SK-N-SH treated with all-trans-retinoic acid at 6 μM for 48 hours (cell line): ENCODE measurements around the gene LDLRAP1.

ENCODE experiments used
- ARNTL ChIP-seq: fragments of 450-650 bp; formaldehyde crosslinking; IDR thresholded peaks from 2 replicates; pipeline ENCODE4 v1.5.0; 2020; ENCODE audit warnings: low read depth, mild to moderate bottlenecking, moderate library complexity, borderline replicate concordance
- CREB5 ChIP-seq: fragments of 250-450 bp; sonication (Bioruptor Pico); IDR thresholded peaks from 2 replicates; pipeline ENCODE4 v1.5.1; 2020; ENCODE audit warnings: low read depth, mild to moderate bottlenecking, moderate library complexity
- GLIS3 ChIP-seq: fragments of 250-450 bp; sonication (Bioruptor Pico); IDR thresholded peaks from 2 replicates; pipeline ENCODE4 v1.5.0; 2020; ENCODE audit warnings: mild to moderate bottlenecking, moderate library complexity
- OSR1 ChIP-seq: fragments of 250-450 bp; sonication (Bioruptor Pico); IDR thresholded peaks from 2 replicates; pipeline ENCODE4 v1.8.0; 2022; ENCODE audit warnings: moderate library complexity, mild to moderate bottlenecking, inconsistent platforms
- RARB ChIP-seq: fragments of 250-450 bp; sonication (Bioruptor Pico); IDR thresholded peaks from 2 replicates; pipeline ENCODE4 v1.8.0; 2021; ENCODE audit warnings: mild to moderate bottlenecking, moderate library complexity
- ZFP3 ChIP-seq: fragments of 250-450 bp; sonication (Bioruptor Pico); IDR thresholded peaks from 2 replicates; pipeline ENCODE4 v1.5.0; 2020; ENCODE audit warnings: mild to moderate bottlenecking, moderate library complexity
- ZNF565 ChIP-seq: fragments of 450-650 bp; formaldehyde crosslinking; conservative IDR thresholded peaks from 2 replicates; pipeline ENCODE4 v1.5.0; 2020; ENCODE audit warnings: low read depth, mild to moderate bottlenecking, moderate library complexity
- ZNF8 ChIP-seq: fragments of 450-650 bp; formaldehyde crosslinking; IDR thresholded peaks from 2 replicates; pipeline ENCODE4 v1.5.0; 2020; ENCODE audit warnings: mild to moderate bottlenecking, moderate library complexity
- TF ChIP-seq, protein P1 (sequence below): fragments of 250-450 bp; sonication (Bioruptor Pico); IDR thresholded peaks from 2 replicates; pipeline ENCODE4 v1.5.1; 2021; ENCODE audit warnings: mild to moderate bottlenecking, moderate library complexity
- TF ChIP-seq, protein P2 (sequence below): fragments of 250-450 bp; sonication (Bioruptor Pico); IDR thresholded peaks from 2 replicates; pipeline ENCODE4 v1.8.0; 2021; ENCODE audit warnings: low read depth, mild to moderate bottlenecking, moderate library complexity, borderline replicate concordance
- TF ChIP-seq, protein P3 (sequence below): fragments of 250-450 bp; sonication (Bioruptor Pico); IDR thresholded peaks from 2 replicates; pipeline ENCODE4 v1.8.0; 2020; ENCODE audit warnings: mild to moderate bottlenecking, moderate library complexity, borderline replicate concordance
- TF ChIP-seq, protein P4 (sequence below): fragments of 250-450 bp; sonication (Bioruptor Pico); IDR thresholded peaks from 2 replicates; pipeline ENCODE4 v1.5.0; 2020; ENCODE audit warnings: mild to moderate bottlenecking, moderate library complexity

GRCh38 chr1:25501235-25502058, 42.0 kb upstream of the LDLRAP1 start:
- TF ChIP-seq ZFP3 (no peak), ZNF565 (CRISPR knock-in tag) (no peak), CREB5 (CRISPR knock-in tag) (no peak), GLIS3 (no peak), ZNF8 (CRISPR knock-in tag) (no peak), OSR1 (no peak), RARB (CRISPR knock-in tag) (no peak), ARNTL (CRISPR knock-in tag) (no peak)
- TF ChIP-seq, protein P1, sequence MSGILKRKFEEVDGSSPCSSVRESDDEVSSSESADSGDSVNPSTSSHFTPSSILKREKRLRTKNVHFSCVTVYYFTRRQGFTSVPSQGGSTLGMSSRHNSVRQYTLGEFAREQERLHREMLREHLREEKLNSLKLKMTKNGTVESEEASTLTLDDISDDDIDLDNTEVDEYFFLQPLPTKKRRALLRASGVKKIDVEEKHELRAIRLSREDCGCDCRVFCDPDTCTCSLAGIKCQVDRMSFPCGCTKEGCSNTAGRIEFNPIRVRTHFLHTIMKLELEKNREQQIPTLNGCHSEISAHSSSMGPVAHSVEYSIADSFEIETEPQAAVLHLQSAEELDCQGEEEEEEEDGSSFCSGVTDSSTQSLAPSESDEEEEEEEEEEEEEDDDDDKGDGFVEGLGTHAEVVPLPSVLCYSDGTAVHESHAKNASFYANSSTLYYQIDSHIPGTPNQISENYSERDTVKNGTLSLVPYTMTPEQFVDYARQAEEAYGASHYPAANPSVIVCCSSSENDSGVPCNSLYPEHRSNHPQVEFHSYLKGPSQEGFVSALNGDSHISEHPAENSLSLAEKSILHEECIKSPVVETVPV, result no peak
- TF ChIP-seq, protein P2, sequence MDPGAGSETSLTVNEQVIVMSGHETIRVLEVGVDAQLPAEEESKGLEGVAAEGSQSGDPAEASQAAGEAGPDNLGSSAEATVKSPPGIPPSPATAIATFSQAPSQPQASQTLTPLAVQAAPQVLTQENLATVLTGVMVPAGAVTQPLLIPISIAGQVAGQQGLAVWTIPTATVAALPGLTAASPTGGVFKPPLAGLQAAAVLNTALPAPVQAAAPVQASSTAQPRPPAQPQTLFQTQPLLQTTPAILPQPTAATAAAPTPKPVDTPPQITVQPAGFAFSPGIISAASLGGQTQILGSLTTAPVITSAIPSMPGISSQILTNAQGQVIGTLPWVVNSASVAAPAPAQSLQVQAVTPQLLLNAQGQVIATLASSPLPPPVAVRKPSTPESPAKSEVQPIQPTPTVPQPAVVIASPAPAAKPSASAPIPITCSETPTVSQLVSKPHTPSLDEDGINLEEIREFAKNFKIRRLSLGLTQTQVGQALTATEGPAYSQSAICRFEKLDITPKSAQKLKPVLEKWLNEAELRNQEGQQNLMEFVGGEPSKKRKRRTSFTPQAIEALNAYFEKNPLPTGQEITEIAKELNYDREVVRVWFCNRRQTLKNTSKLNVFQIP (CRISPR knock-in tag), result no peak
- TF ChIP-seq, protein P3, sequence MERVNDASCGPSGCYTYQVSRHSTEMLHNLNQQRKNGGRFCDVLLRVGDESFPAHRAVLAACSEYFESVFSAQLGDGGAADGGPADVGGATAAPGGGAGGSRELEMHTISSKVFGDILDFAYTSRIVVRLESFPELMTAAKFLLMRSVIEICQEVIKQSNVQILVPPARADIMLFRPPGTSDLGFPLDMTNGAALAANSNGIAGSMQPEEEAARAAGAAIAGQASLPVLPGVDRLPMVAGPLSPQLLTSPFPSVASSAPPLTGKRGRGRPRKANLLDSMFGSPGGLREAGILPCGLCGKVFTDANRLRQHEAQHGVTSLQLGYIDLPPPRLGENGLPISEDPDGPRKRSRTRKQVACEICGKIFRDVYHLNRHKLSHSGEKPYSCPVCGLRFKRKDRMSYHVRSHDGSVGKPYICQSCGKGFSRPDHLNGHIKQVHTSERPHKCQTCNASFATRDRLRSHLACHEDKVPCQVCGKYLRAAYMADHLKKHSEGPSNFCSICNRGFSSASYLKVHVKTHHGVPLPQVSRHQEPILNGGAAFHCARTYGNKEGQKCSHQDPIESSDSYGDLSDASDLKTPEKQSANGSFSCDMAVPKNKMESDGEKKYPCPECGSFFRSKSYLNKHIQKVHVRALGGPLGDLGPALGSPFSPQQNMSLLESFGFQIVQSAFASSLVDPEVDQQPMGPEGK (CRISPR knock-in tag), result no peak
- TF ChIP-seq, protein P4, sequence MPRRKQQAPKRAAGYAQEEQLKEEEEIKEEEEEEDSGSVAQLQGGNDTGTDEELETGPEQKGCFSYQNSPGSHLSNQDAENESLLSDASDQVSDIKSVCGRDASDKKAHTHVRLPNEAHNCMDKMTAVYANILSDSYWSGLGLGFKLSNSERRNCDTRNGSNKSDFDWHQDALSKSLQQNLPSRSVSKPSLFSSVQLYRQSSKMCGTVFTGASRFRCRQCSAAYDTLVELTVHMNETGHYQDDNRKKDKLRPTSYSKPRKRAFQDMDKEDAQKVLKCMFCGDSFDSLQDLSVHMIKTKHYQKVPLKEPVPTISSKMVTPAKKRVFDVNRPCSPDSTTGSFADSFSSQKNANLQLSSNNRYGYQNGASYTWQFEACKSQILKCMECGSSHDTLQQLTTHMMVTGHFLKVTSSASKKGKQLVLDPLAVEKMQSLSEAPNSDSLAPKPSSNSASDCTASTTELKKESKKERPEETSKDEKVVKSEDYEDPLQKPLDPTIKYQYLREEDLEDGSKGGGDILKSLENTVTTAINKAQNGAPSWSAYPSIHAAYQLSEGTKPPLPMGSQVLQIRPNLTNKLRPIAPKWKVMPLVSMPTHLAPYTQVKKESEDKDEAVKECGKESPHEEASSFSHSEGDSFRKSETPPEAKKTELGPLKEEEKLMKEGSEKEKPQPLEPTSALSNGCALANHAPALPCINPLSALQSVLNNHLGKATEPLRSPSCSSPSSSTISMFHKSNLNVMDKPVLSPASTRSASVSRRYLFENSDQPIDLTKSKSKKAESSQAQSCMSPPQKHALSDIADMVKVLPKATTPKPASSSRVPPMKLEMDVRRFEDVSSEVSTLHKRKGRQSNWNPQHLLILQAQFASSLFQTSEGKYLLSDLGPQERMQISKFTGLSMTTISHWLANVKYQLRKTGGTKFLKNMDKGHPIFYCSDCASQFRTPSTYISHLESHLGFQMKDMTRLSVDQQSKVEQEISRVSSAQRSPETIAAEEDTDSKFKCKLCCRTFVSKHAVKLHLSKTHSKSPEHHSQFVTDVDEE (CRISPR knock-in tag), result no peak
